Right cardiac atrium (tissue), 5 donors: ENCODE data around the gene CIDEB. TPM values are rescaled to one million over a fixed set of nuclear protein-coding genes. Genes with fewer than 3 reads are reported as not detected.

Experiments
- ATAC-seq, 2 donors: fragments of 200-7000 bp; cut with Tn5 transposase; one replicate each; pipeline versions ENCODE4 v1.8.0 to v1.9.1; 2020; ENCODE audit warnings: moderate library complexity in 2 of 2, mild to moderate bottlenecking in 1 of 2
- DNase-seq, 3 donors: peaks; one replicate each; pipeline ENCODE4 v3.0.0-alpha.2; 2020
- H3K27ac ChIP-seq: one replicate; pipeline ENCODE4 v1.5.1; 2013; ENCODE audit warnings: mild to moderate bottlenecking, low read length, control low read depth, moderate library complexity
- H3K27me3 ChIP-seq: one replicate; pipeline ENCODE4 v1.6.1; 2013; ENCODE audit not compliant: control insufficient read depth, insufficient read depth
- H3K4me1 ChIP-seq: one replicate; pipeline ENCODE4 v1.6.1; 2013; ENCODE audit warnings: low read length; ENCODE audit not compliant: control insufficient read depth, insufficient read depth
- H3K4me3 ChIP-seq: one replicate; pipeline ENCODE4 v1.5.1; 2013; ENCODE audit warnings: low read length, control low read depth
- H3K9me3 ChIP-seq: one replicate; pipeline ENCODE4 v1.6.1; 2013; ENCODE audit warnings: low read length; ENCODE audit not compliant: control insufficient read depth
- WGBS: extraction: QIAGEN DNeasy Blood & Tissue Kit; methylation state at CpG from one replicate; pipeline ENCODE4 v1.1.7; 2013; 5-methylcytosine and 5-hydroxymethylcytosine counted together
- intact Hi-C, 4 donors: fragments of 100-400 bp; cut with DNase I; formaldehyde crosslinking; loops; one replicate each; pipeline versions ENCODE4 v1.11.0 to v1.14.0; 2022 to 2023
- polyA plus RNA-seq: library from polyadenylated mRNA; stranded (reverse); fragments of 200-250 nt; gene quantifications from one replicate; pipeline ENCODE4 v1.2.3, GENCODE V29; 2013
- total RNA-seq, 4 donors: library from RNA; stranded (reverse); fragmentation: NEBNext Ultra II Directional; extraction: Animal tissue kit (Norgen Biotek cat#: 25700); gene quantifications; one replicate each; pipeline ENCODE4 v1.2.1, GENCODE V29; 2021
- donor health status: healthy with polysubstance abuse.
- donor health status: DM: no; HTN: yes; CAD: no.
- donor health status: DM: no; HTN: no; CAD: no.
- donor health status: DM: no; HTN: yes; CAD: no; lungs with severe emphysema.
- donor health status: DM: yes; HTN: yes; CAD: no.

The CIDEB gene
- total and polyA plus RNA-seq, 5 donors: 3.6 to 8.5 (median 6.0) TPM

GRCh38 chr14:24256960-24257359, 50.8 kb downstream of the CIDEB start:
- ATAC-seq: no peak
- intact Hi-C loops: no loop called here
- Histone ChIP-seq H3K4me1 (no peaks in the 10 kb centered on the region), H3K27ac (no peak overlapping the region), H3K4me3 (no peak overlapping the region), H3K9me3 (no peaks in the 10 kb centered on the region), H3K27me3 (no peaks in the 10 kb centered on the region)
- DNase-seq: no peak
- WGBS: 63% methylated on average over 4 of the region's 4 CpGs

GRCh38 chr14:24255931-24256711, 51.7 kb downstream of the CIDEB start:
- ATAC-seq (no peak), DNase-seq (no peak)
- H3K27ac ChIP-seq: no peak overlapping the region
- no peaks in the 10 kb centered on the region for H3K27me3 ChIP-seq
- no peaks in the 10 kb centered on the region for H3K9me3 ChIP-seq
- intact Hi-C loops: no loop called here
- H3K4me3 ChIP-seq: no peak overlapping the region
- WGBS: 89% methylated on average over 12 of the region's 12 CpGs
- no peaks in the 10 kb centered on the region for H3K4me1 ChIP-seq

GRCh38 chr14:24255438-24255837, 52.3 kb downstream of the CIDEB start:
- Histone ChIP-seq H3K4me3 (no peak overlapping the region), H3K27me3 (no peaks in the 10 kb centered on the region), H3K9me3 (no peaks in the 10 kb centered on the region), H3K27ac (no peak overlapping the region), H3K4me1 (no peaks in the 10 kb centered on the region)
- intact Hi-C loops: no loop called here
- no peak for ATAC-seq
- no peak for DNase-seq
- 86% methylated on average over 8 of the region's 8 CpGs for WGBS

Other genes with a start within 250 kb of the CIDEB start
Only the 30 nearest of the 33 such genes appear.
- gene DCAF11, start 193.2 kb downstream of the CIDEB start, total RNA-seq: 10 to 100 TPM; 50.6 to 70.7 (median 62.6) TPM
- 33.1 TPM for gene DCAF11, start 193.2 kb downstream of the CIDEB start, polyA plus RNA-seq
- gene NRL, start 193.0 kb downstream of the CIDEB start, total RNA-seq: 1 to 10 TPM in 3 of 4 donors, under 1 TPM in 1; 0.79 to 2.9 (median 2.4) TPM
- gene NRL, start 193.0 kb downstream of the CIDEB start, polyA plus RNA-seq: 2.6 TPM
- 100 to 1,000 TPM in 3 of 4 donors, 10 to 100 TPM in 1; 87.4 to 178 (median 134) TPM for gene FITM1, start 177.3 kb downstream of the CIDEB start, total RNA-seq
- gene FITM1, start 177.3 kb downstream of the CIDEB start, polyA plus RNA-seq: 224 TPM
- 100 to 1,000 TPM in 3 of 4 donors, 10 to 100 TPM in 1; 99.8 to 112 (median 103) TPM for gene PSME1, start 171.8 kb downstream of the CIDEB start, total RNA-seq
- 141 TPM for gene PSME1, start 171.8 kb downstream of the CIDEB start, polyA plus RNA-seq
- 10 to 100 TPM; 17.2 to 18.9 (median 18.1) TPM for gene EMC9, start 166.4 kb downstream of the CIDEB start, total RNA-seq
- 21.2 TPM for gene EMC9, start 166.4 kb downstream of the CIDEB start, polyA plus RNA-seq
- 10 to 100 TPM; 62.7 to 90.6 (median 67.6) TPM for gene PSME2, start 161.4 kb downstream of the CIDEB start, total RNA-seq
- 102 TPM for gene PSME2, start 161.4 kb downstream of the CIDEB start, polyA plus RNA-seq
- 10 to 100 TPM; 29.2 to 48.4 (median 42.6) TPM for gene RNF31, start 160.5 kb downstream of the CIDEB start, total RNA-seq
- 27.6 TPM for gene RNF31, start 160.5 kb downstream of the CIDEB start, polyA plus RNA-seq
- gene IRF9, start 146.7 kb downstream of the CIDEB start, total RNA-seq: 100 to 1,000 TPM in 1 of 4 donors, 10 to 100 TPM in 3; 47.5 to 103 (median 59.0) TPM
- gene IRF9, start 146.7 kb downstream of the CIDEB start, polyA plus RNA-seq: 44.5 TPM
- 1 to 10 TPM; 1.9 to 5.8 (median 3.2) TPM for gene REC8, start 135.9 kb downstream of the CIDEB start, total RNA-seq
- gene REC8, start 135.9 kb downstream of the CIDEB start, polyA plus RNA-seq: 4.1 TPM
- 10 to 100 TPM; 10.2 to 22.5 (median 12.1) TPM for gene IPO4, start 119.2 kb downstream of the CIDEB start, total RNA-seq
- 4.1 TPM for gene IPO4, start 119.2 kb downstream of the CIDEB start, polyA plus RNA-seq
- 10 to 100 TPM; 26.4 to 37.6 (median 30.4) TPM for gene TM9SF1, start 112.5 kb downstream of the CIDEB start, total RNA-seq
- gene TM9SF1, start 112.5 kb downstream of the CIDEB start, polyA plus RNA-seq: 14.8 TPM
- gene TSSK4, start 102.3 kb downstream of the CIDEB start, total RNA-seq: under 1 TPM in 2 of 4 donors, not detected in 2; 0.18 to 0.37 TPM
- gene TSSK4, start 102.3 kb downstream of the CIDEB start, polyA plus RNA-seq: not detected
- 10 to 100 TPM; 35.2 to 49.3 (median 39.5) TPM for gene CHMP4A, start 94.5 kb downstream of the CIDEB start, total RNA-seq
- 56.3 TPM for gene CHMP4A, start 94.5 kb downstream of the CIDEB start, polyA plus RNA-seq
- 10 to 100 TPM; 15.7 to 21.8 (median 18.8) TPM for gene MDP1, start 91.9 kb downstream of the CIDEB start, total RNA-seq
- 26.8 TPM for gene MDP1, start 91.9 kb downstream of the CIDEB start, polyA plus RNA-seq
- gene NEDD8, start 75.6 kb downstream of the CIDEB start, total RNA-seq: 100 to 1,000 TPM; 167 to 190 (median 183) TPM
- gene NEDD8, start 75.6 kb downstream of the CIDEB start, polyA plus RNA-seq: 302 TPM
- gene GMPR2, start 75.0 kb downstream of the CIDEB start, total RNA-seq: 10 to 100 TPM; 32.4 to 45.4 (median 34.6) TPM
- 30.3 TPM for gene GMPR2, start 75.0 kb downstream of the CIDEB start, polyA plus RNA-seq
- gene TINF2, start 65.4 kb downstream of the CIDEB start, total RNA-seq: 10 to 100 TPM; 38.9 to 45.9 (median 45.3) TPM
- 23.0 TPM for gene TINF2, start 65.4 kb downstream of the CIDEB start, polyA plus RNA-seq
- 1 to 10 TPM in 1 of 4 donors, under 1 TPM in 3; 0.36 to 2.0 (median 0.58) TPM for gene TGM1, start 44.8 kb downstream of the CIDEB start, total RNA-seq
- gene TGM1, start 44.8 kb downstream of the CIDEB start, polyA plus RNA-seq: 0.16 TPM
- gene RABGGTA, start 36.4 kb downstream of the CIDEB start, total RNA-seq: 10 to 100 TPM; 18.1 to 21.4 (median 20.8) TPM
- 20.7 TPM for gene RABGGTA, start 36.4 kb downstream of the CIDEB start, polyA plus RNA-seq
- gene DHRS1, start 8.2 kb downstream of the CIDEB start, total RNA-seq: 10 to 100 TPM in 2 of 4 donors, 1 to 10 TPM in 2; 5.9 to 12.0 (median 10.4) TPM
- gene DHRS1, start 8.2 kb downstream of the CIDEB start, polyA plus RNA-seq: 7.2 TPM
- 10 to 100 TPM; 19.2 to 20.3 (median 19.6) TPM for gene NOP9, start 8.1 kb downstream of the CIDEB start, total RNA-seq
- gene NOP9, start 8.1 kb downstream of the CIDEB start, polyA plus RNA-seq: 9.6 TPM
- gene LTB4R2, start 2.2 kb upstream of the CIDEB start, total RNA-seq: 1 to 10 TPM; 1.2 to 2.1 (median 1.4) TPM
- 0.66 TPM for gene LTB4R2, start 2.2 kb upstream of the CIDEB start, polyA plus RNA-seq
- gene LTB4R, start 3.5 kb upstream of the CIDEB start, total RNA-seq: 1 to 10 TPM; 2.2 to 3.1 (median 2.4) TPM
- gene LTB4R, start 3.5 kb upstream of the CIDEB start, polyA plus RNA-seq: 1.6 TPM
- 10 to 100 TPM; 24.1 to 45.3 (median 32.8) TPM for gene ADCY4, start 27.1 kb upstream of the CIDEB start, total RNA-seq
- 33.4 TPM for gene ADCY4, start 27.1 kb upstream of the CIDEB start, polyA plus RNA-seq
- 1 to 10 TPM; 2.9 to 7.0 (median 6.4) TPM for gene RIPK3, start 32.0 kb upstream of the CIDEB start, total RNA-seq
- gene RIPK3, start 32.0 kb upstream of the CIDEB start, polyA plus RNA-seq: 3.8 TPM
- gene NFATC4, start 60.2 kb upstream of the CIDEB start, total RNA-seq: 10 to 100 TPM; 15.7 to 40.0 (median 31.0) TPM
- gene NFATC4, start 60.2 kb upstream of the CIDEB start, polyA plus RNA-seq: 25.8 TPM
- 10 to 100 TPM in 2 of 4 donors, 1 to 10 TPM in 2; 9.3 to 12.0 (median 10.5) TPM for gene NYNRIN, start 91.0 kb upstream of the CIDEB start, total RNA-seq
- gene NYNRIN, start 91.0 kb upstream of the CIDEB start, polyA plus RNA-seq: 5.1 TPM
- gene CBLN3, start 121.7 kb upstream of the CIDEB start, total RNA-seq: 1 to 10 TPM; 1.6 to 3.1 (median 2.7) TPM
- 1.3 TPM for gene CBLN3, start 121.7 kb upstream of the CIDEB start, polyA plus RNA-seq
- gene KHNYN, start 122.0 kb upstream of the CIDEB start, total RNA-seq: 10 to 100 TPM; 23.4 to 27.7 (median 26.0) TPM
- gene KHNYN, start 122.0 kb upstream of the CIDEB start, polyA plus RNA-seq: 19.1 TPM
- 100 to 1,000 TPM in 1 of 4 donors, 10 to 100 TPM in 3; 74.6 to 101 (median 94.4) TPM for gene SDR39U1, start 134.8 kb upstream of the CIDEB start, total RNA-seq
- 128 TPM for gene SDR39U1, start 134.8 kb upstream of the CIDEB start, polyA plus RNA-seq